Colonic mucosa (tissue), 4 donors: ENCODE measurements around the gene OR7A10. TPM values are rescaled to one million over a fixed set of nuclear protein-coding genes. Genes with fewer than 3 reads are reported as not detected.
A peak's percentile ranks its signal among the peaks of the same experiment; 100 is the strongest.

ENCODE experiments used
- DNase-seq: peaks from one replicate; pipeline ENCODE4 v3.0.0-alpha.2; 2020
- H3K27ac ChIP-seq: fragments of 200-600 bp; one replicate; pipeline ENCODE4 v1.8.0; 2021
- H3K27me3 ChIP-seq: fragments of 200-600 bp; one replicate; pipeline ENCODE4 v1.8.0; 2021
- H3K36me3 ChIP-seq: fragments of 200-600 bp; one replicate; pipeline ENCODE4 v1.8.0; 2021
- H3K4me1 ChIP-seq: fragments of 200-600 bp; one replicate; pipeline ENCODE4 v1.8.0; 2021; ENCODE audit warnings: mild to moderate bottlenecking
- H3K4me3 ChIP-seq: fragments of 200-600 bp; one replicate; pipeline ENCODE4 v1.8.0; 2021
- H3K9ac ChIP-seq, 2 donors: one replicate each; pipeline ENCODE4 v1.7.0; 2013; ENCODE audit warnings: control low read depth in 2 of 2, low read depth in 2 of 2, low read length in 2 of 2
- H3K9me3 ChIP-seq: fragments of 200-600 bp; one replicate; pipeline ENCODE4 v1.8.0; 2021
- intact Hi-C: fragments of 100-400 bp; cut with DNase I; formaldehyde crosslinking; loops from one replicate; pipeline ENCODE4 v1.14.1; 2022
- total RNA-seq, 2 donors: library from RNA; stranded (reverse); fragmentation: NEBNext Ultra II Directional in 1 of 2; extraction: Animal tissue kit (Norgen Biotek cat#: 25700) in 1 of 2; gene quantifications; one replicate each; pipeline ENCODE4 v1.2.1, GENCODE V29; 2021
- TF ChIP-seq, protein P1 (sequence below): fragments of 200-600 bp; IDR thresholded peaks from one replicate; pipeline ENCODE4 v1.8.0; 2022; ENCODE audit warnings: antibody characterized with exemption, mild to moderate bottlenecking
- donor health status: healthy.
- donor health status: DM: no; HTN: no; CAD: no.
- donor health status: DM: no; HTN: no; CAD: no.

Gene OR7A10
- total RNA-seq, 2 donors from 2014 or later, result not detected

DNA sequence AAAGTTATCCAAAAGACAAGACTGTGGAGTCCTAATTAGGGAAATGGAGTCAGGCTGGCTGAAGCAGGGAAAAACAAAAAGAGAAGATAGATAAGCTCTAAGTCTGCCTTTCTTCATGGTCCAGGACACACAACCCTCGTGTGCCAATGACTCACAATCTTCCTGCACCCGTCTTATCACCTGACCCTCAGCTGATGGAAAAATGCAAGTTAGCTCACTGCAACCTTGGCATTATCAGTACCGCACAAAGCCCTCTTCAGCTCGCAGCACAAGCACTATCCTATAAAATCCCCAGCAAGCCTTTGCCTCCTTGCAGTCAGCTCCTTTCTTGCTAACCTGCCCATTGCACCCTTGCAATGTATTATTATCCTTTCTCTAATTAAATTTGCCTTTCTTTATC, 18.0 kb downstream of the OR7A10 start:
- Histone ChIP-seq H3K9me3 (no peaks in the 10 kb centered on the region), H3K36me3 (no peaks in the 10 kb centered on the region), H3K27me3 (no peaks in the 10 kb centered on the region), H3K9ac (no peak overlapping the region), H3K27ac (no peak overlapping the region), H3K4me1 (no peaks in the 10 kb centered on the region), H3K4me3 (no peak overlapping the region)
- intact Hi-C loops, result no loop called here
- DNase-seq, result peak; percentile 17
- TF ChIP-seq, protein P1, sequence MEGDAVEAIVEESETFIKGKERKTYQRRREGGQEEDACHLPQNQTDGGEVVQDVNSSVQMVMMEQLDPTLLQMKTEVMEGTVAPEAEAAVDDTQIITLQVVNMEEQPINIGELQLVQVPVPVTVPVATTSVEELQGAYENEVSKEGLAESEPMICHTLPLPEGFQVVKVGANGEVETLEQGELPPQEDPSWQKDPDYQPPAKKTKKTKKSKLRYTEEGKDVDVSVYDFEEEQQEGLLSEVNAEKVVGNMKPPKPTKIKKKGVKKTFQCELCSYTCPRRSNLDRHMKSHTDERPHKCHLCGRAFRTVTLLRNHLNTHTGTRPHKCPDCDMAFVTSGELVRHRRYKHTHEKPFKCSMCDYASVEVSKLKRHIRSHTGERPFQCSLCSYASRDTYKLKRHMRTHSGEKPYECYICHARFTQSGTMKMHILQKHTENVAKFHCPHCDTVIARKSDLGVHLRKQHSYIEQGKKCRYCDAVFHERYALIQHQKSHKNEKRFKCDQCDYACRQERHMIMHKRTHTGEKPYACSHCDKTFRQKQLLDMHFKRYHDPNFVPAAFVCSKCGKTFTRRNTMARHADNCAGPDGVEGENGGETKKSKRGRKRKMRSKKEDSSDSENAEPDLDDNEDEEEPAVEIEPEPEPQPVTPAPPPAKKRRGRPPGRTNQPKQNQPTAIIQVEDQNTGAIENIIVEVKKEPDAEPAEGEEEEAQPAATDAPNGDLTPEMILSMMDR, result no peak

DNA sequence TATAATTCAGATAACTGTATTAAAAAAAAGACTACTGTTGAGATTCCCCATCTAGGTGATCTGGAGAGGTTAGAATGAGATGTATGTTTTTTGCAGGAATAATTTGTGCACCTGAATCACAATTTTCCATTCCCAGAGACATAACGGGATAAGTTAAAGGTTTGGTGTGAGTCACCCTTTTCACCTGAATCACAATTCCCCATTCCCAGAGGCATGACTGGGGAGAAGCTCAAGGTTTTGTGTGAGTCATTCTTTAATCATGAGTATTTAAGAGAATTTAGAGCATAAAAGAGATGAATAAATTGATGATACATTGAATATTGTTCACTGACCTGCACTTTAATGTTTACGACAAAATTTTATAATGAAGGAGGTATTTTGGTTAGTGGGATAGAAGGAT, 22.7 kb downstream of the OR7A10 start:
- intact Hi-C loops, result no loop called here

DNA sequence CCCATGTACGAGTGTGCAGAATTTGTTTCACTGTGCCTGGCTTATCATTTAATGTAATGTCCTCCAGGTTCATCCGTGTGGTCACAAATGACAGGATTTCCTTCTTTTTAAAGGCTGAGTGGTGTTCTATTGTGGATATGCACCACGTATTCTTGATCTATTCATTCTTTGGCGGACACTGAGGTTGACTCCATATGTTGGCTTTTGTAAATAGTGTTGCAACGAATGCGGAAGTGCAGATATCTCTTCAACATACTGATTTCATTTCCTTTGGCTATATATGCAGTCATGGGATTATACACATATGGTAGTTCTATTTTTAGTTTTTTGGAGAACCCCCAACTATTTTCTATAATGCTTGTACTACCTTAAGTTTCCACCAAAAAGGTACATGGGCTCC, 26.8 kb downstream of the OR7A10 start:
- H3K36me3 ChIP-seq, result no peaks in the 10 kb centered on the region
- no peak overlapping the region for H3K27ac ChIP-seq
- no peak overlapping the region for H3K4me3 ChIP-seq
- intact Hi-C loops, result no loop called here
- no peaks in the 10 kb centered on the region for H3K4me1 ChIP-seq
- TF ChIP-seq, protein P1, result no peak
- H3K27me3 ChIP-seq, result no peaks in the 10 kb centered on the region
- H3K9me3 ChIP-seq, result no peaks in the 10 kb centered on the region
- no peak for DNase-seq
- H3K9ac ChIP-seq, result no peak overlapping the region

More for the DNA sequence above, 22.7 kb downstream of the OR7A10 start:
- DNase-seq, result no peak
- Histone ChIP-seq H3K4me3 (no peak overlapping the region), H3K27ac (no peak overlapping the region), H3K4me1 (no peaks in the 10 kb centered on the region), H3K9ac (no peak overlapping the region), H3K27me3 (no peaks in the 10 kb centered on the region), H3K9me3 (no peaks in the 10 kb centered on the region), H3K36me3 (no peaks in the 10 kb centered on the region)
- TF ChIP-seq, protein P1, result no peak

DNA sequence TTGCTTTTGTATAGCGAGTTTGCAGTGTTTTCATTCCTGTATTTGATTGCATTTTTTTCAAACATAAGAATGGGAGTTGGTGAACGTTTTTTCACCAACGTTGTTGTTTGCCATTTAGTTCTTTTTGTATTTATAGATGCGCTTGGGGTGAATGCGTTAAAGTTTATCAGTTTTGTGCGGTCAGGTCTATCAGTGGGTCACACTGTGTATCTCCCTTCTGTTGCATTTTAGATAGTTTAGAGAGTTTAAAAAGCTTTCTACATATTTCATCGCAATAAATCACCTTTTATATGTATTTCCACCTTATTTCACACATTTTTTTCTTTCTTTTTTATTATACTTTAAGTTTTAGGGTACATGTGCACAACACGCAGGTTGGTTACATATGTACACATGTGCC, 30.1 kb downstream of the OR7A10 start:
- Histone ChIP-seq H3K36me3 (no peaks in the 10 kb centered on the region), H3K9me3 (no peaks in the 10 kb centered on the region), H3K27me3 (no peaks in the 10 kb centered on the region), H3K4me1 (no peaks in the 10 kb centered on the region), H3K9ac (no peak overlapping the region), H3K27ac (no peak overlapping the region), H3K4me3 (no peak overlapping the region)
- TF ChIP-seq, protein P1, result no peak
- intact Hi-C loops, result no loop called here
- DNase-seq, result no peak

DNA sequence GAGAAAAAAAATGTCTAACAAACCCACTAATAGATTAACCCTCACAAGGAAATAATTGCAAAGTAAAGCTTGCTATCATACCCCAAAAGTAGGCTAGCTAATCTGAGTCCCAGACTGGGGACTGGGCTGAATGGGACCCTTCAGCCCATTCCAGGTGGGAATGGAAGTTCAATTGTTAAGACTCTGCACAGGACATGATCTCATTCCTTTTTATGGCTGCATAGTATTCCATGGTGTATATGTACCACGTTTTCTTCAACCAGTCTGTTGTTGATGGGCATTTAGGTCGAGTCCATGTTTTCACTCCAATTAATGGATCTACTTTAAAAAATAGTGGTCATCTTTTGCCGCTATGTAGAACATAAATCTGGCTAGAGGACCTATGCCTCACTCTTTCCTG, 31.7 kb downstream of the OR7A10 start:
- Histone ChIP-seq H3K36me3 (no peaks in the 10 kb centered on the region), H3K27ac (no peak overlapping the region), H3K9me3 (no peaks in the 10 kb centered on the region), H3K4me3 (no peak overlapping the region), H3K4me1 (no peaks in the 10 kb centered on the region), H3K27me3 (no peaks in the 10 kb centered on the region), H3K9ac (no peak overlapping the region)
- intact Hi-C loops, result no loop called here
- TF ChIP-seq, protein P1, result no peak
- DNase-seq, result no peak
